Activated gamma-delta T cell treated with Interleukin-2 at 50 U/mL for 16 hours (primary cell): ENCODE results near the gene VAV3.
"Not testable (repeated sequence)": the region's sequence is repeated elsewhere in the genome, so short reads cannot be mapped to it uniquely, and the experiment has no call there.

Experiments used
- DNase-seq: peaks from one replicate; pipeline ENCODE4 v3.0.0-alpha.2; 2020

Gene VAV3

GRCh38 chr1:107673006-107673405 is 292.0 kb downstream of the VAV3 start:
- no peak for DNase-seq

- no peak for DNase-seq
These were observed 294.5 kb downstream of the VAV3 start for GRCh38 chr1:107670397-107671040.

GRCh38 chr1:107669996-107670395 is 295.0 kb downstream of the VAV3 start:
- no peak for DNase-seq

- no peak for DNase-seq
These were observed 296.2 kb downstream of the VAV3 start for GRCh38 chr1:107668762-107669161.

GRCh38 chr1:107666493-107666892 is 298.5 kb downstream of the VAV3 start:
- DNase-seq, result no peak

- no peak for DNase-seq
These were observed 299.7 kb downstream of the VAV3 start for GRCh38 chr1:107664982-107665925.

GRCh38 chr1:107662971-107663370 is 302.0 kb downstream of the VAV3 start:
- no peak for DNase-seq

GRCh38 chr1:107661158-107661557 is 303.8 kb downstream of the VAV3 start:
- DNase-seq, result no peak

GRCh38 chr1:107659961-107660360 is 305.0 kb downstream of the VAV3 start:
- no peak for DNase-seq

- DNase-seq, result no peak
These were observed 307.6 kb downstream of the VAV3 start for GRCh38 chr1:107657356-107657755.

- DNase-seq, result no peak
These were observed 311.2 kb downstream of the VAV3 start for GRCh38 chr1:107653765-107654164.

- DNase-seq, result no peak
These were observed 312.0 kb downstream of the VAV3 start for GRCh38 chr1:107653005-107653404.

GRCh38 chr1:107650825-107651224 is 314.2 kb downstream of the VAV3 start:
- not testable (repeated sequence) for DNase-seq

- DNase-seq, result no peak
These were observed 316.0 kb downstream of the VAV3 start for GRCh38 chr1:107649023-107649422.

- no peak for DNase-seq
These were observed 316.9 kb downstream of the VAV3 start for GRCh38 chr1:107648071-107648470.

GRCh38 chr1:107647012-107647411 is 318.0 kb downstream of the VAV3 start:
- DNase-seq, result no peak

GRCh38 chr1:107643766-107644165 is 321.2 kb downstream of the VAV3 start:
- no peak for DNase-seq

- DNase-seq, result no peak
These were observed 324.8 kb downstream of the VAV3 start for GRCh38 chr1:107640207-107640606.

GRCh38 chr1:107637101-107637500 is 327.9 kb downstream of the VAV3 start:
- DNase-seq, result no peak

- DNase-seq, result no peak
These were observed 331.4 kb downstream of the VAV3 start for GRCh38 chr1:107633596-107633995.

GRCh38 chr1:107626073-107626796 is 338.7 kb downstream of the VAV3 start:
- DNase-seq, result no peak

- no peak for DNase-seq
These were observed 339.5 kb downstream of the VAV3 start for GRCh38 chr1:107625405-107626029.

GRCh38 chr1:107623431-107623830 is 341.5 kb downstream of the VAV3 start:
- no peak for DNase-seq
